ENCODE measurements around the gene WDHD1.
"Not testable (repeated sequence)": the region's sequence is repeated elsewhere in the genome, so short reads cannot be mapped to it uniquely, and the experiment has no call there.

The WDHD1 gene

DNA sequence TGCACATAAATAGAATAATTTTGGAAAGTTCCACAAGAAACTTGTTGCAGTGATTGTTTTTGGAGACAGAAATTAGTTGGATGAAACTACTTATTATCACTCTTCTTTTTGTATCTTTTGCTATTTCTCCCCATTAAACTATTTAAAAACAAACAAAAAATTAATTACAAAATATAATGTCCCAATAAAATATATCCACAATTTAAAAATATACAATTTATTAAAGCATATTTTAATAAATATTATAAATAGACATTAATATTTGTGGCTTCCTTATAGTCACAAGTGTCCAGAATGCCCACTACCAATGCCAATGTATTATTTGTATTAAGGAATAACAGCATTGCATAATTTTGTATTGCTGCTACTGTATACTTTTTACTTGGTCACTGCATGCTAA, 71.8 kb downstream of the WDHD1 start:
- in situ Hi-C loops (cut with MboI; ENCODE audit: low sequenced_read_pairs), result no loop called here

DNA sequence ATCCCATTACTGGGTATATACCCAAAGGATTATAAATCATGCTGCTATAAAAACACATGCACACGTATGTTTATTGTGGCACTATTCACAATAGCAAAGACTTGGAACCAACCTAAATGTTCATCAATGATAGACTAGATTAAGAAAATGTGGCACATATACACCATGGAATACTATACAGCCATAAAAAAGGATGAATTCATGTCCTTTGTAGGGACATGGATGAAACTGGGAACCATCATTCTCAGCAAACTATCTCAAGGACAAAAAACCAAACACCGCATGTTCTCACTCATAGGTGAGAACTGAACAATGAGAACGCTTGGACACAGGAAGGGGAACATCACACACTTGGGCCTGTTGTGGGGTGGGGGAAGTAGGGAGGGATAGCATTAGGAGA, 73.3 kb downstream of the WDHD1 start:
- in situ Hi-C loops (cut with MboI; ENCODE audit: low sequenced_read_pairs), result not testable (repeated sequence)

DNA sequence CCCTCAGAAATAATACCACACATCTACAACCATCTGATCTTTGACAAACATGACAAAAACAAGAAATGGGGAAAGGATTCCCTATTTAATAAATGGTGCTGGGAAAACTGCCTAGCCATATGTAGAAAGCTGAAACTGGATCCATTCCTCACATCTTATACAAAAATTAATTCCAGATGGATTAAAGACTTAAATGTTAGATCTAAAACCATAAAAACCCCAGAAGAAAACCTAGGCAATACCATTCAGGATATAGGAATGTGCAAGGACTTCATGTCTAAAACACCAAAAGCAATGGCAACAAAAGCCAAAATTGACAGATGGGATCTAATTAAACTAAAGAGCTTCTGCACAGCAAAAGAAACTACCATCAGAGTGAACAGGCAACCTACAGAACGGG, 74.1 kb downstream of the WDHD1 start:
- in situ Hi-C loops (cut with MboI; ENCODE audit: low sequenced_read_pairs), result not testable (repeated sequence)

DNA sequence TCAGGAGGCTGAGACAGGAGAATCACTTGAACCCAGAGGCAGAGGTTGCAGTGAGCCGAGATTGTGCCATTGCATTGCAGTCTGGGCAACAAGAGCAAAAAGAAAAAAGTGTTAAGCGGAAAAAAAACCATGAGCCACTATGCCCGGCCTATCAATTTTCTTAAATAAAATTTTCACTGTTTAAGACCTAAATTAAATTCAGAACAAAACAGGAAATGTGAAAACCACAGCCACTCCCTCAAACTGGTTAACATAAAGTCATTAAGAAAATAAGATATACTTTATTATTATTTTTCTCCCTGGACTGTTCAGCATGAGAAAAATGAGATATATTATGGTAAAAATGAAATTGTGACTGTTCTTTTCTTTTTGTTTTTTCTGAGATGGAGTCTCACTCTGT, 79.7 kb downstream of the WDHD1 start:
- in situ Hi-C loops (cut with MboI; ENCODE audit: low sequenced_read_pairs), result no loop called here

DNA sequence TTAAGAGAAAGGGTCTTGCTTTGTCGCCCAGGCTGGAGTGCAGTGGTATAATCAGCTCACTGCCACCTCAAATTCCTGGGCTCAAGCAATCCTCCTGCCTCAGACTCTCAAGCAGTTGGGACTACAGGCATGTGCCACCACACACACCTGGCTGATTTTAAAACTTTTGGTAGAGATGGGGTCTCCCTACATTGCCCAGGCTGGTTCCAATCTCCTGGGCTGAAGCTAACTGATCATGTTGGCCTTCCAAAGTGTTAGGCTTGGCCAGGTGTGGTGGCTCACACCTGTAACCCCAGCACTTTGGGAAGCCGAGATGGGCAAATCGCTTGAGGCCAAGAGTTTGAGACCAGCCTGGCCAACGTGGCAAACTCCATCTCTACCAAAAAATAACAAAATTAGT, 80.4 kb downstream of the WDHD1 start:
- in situ Hi-C loops (cut with MboI; ENCODE audit: low sequenced_read_pairs), result no loop called here

DNA sequence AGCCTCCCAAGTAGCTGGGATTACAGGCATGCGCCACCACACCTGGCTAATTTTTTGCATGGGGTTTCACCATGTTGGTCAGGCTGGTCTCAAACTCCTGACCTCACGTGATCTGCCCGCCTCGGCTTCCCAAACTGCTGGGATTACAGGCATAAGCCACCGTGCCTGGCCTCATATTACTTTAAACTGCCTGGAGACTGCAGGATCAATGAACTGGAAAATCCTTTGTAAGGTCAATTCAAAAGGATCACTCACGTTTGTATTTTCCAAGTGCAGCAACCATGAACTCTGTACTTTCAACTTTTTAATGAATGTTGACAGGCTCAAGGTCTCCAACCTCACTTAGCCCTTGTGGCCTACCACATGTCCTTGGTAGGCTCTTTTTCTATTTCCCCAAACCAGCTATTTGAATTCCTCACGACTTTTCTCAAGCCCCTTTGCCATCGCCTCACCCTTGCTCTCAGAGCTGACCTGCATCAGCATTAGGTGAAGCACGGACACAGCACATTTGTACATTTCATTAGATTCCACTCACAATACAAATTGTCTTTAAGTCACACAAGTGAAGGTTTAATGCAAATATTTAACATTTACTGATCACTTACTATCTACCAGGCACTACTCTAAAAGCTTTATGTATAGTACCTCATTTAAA, 82.0 kb downstream of the WDHD1 start:
- in situ Hi-C loops (cut with MboI; ENCODE audit: low sequenced_read_pairs), result no loop called here

DNA sequence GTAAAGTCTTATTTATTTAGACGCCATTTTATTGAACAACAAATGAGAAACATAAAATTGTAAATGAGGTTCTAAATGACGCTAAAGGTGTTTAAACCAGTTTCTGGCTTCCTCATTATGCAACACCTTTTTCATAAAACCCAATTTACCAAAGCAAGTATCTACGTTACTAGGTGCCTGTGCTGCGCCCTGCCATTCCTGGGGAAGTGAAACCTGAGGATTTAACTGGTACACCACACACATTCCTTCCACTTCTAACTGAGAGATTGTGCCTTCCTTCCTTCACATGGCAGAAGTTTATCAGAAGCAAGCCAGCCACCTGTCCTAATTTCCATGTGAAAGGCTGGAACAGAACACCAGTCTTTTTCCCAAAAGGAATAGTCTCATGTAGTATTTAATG, 84.0 kb downstream of the WDHD1 start:
- in situ Hi-C loops (cut with MboI; ENCODE audit: low sequenced_read_pairs), result no loop called here

DNA sequence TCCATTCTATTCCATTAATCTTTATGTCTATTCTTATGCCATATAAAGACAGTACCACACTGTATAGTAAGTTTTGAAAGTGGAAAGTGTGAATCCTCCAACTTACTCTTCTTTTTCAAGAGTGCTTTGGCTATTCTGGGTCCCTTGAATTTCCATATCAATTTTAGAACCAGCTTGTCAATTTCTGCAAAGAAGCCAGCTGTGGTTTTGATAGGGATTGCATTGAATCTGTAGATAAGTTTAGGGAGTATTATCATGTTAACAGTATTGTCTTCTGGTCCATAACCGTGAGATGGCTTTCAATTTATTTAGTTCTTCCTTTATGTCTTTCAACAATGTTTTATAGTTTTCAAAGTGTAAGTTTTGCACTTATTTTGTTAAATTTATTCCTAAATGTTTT, 90.1 kb downstream of the WDHD1 start:
- in situ Hi-C loops (cut with MboI; ENCODE audit: low sequenced_read_pairs), result no loop called here

DNA sequence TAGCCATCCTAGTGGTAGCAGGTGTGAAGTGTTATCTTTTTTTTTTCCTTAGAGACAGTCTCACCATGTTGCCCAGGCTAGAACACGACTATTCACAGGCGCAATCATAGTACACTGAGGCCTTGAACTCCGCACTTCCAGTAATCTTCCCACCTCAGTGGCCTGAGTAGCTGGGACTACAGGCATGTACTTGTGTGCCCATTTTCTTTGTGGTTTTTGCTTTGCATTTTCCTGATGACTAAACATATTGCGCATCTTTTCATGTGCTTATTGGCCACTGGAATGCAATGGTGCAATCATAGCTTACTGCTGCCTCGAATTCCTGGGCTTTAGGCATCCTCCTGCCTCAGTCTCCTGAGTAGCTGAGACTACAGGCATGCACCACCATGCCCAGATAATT, 90.9 kb downstream of the WDHD1 start:
- in situ Hi-C loops (cut with MboI; ENCODE audit: low sequenced_read_pairs), result no loop called here

DNA sequence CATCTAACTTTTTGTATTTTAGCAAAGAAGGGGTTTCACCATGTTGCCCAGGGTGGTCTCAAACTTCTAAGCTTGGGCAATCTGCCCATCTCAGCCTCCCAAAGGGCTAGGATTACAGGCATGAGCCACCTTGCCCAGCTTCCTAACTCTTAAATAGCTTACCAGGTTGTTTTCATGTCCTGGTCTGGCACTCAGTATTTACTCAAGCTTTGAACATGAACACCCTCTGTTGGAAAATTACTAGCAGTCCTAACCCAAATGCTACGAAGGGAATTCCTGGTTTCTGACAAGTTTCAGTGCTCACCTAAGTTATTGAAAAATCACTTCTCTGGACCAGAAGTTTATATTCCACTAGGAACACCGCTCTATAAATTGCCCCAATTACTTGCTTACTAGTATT, 91.8 kb downstream of the WDHD1 start:
- in situ Hi-C loops (cut with MboI; ENCODE audit: low sequenced_read_pairs), result no loop called here

DNA sequence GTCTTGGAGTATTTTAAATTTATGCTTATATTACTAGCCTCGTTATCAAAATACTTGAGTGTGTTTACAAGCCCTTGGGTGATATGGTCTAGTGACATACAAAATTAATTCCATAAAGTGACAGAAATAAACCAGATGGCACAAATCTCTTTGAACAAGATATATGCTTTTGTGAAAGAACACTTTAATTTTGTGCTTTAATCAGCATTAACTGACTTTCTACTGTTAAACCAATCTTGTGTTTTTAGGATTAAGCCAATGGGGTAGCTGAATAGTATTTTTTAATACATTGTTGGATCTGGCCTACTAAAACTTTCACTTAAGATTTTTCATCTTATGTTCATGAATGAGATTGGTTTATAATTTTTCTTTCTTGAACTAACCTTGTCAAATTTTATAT, 93.9 kb downstream of the WDHD1 start:
- in situ Hi-C loops (cut with MboI; ENCODE audit: low sequenced_read_pairs), result no loop called here

DNA sequence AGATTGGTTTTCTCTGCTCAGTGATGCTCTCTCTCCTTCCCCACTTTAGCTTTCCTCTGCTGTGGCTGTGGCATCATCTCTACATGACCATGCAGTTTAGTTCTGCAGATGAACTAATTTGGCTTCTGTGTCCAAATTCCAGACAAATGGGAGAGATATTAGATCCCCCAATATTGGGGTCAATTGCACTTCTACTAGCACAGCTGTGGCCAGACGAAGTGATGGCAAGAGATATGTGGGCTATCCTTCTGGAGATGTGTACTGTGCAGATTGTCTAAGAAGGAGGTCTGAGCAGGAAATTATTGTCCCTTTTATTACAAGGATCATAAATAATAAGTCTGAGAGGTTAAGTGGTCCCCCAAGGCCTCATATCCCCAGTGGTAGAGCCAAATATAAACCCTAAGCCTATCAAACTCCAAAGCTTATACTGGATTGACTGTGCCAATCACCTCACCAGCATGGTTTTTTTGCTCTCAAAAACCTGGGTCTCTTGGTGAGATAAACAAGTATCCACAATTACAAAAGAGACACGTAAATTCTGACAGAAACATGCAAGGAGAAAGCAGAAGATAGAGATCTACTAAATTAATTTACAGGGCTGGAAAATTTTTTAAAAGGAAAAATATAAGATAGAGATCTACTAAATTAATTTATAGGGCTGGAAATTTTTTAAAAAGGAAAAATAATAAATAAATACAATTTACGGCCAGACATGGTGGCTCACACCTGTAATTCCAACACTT, 95.1 kb downstream of the WDHD1 start:
- in situ Hi-C loops (cut with MboI; ENCODE audit: low sequenced_read_pairs), result no loop called here

DNA sequence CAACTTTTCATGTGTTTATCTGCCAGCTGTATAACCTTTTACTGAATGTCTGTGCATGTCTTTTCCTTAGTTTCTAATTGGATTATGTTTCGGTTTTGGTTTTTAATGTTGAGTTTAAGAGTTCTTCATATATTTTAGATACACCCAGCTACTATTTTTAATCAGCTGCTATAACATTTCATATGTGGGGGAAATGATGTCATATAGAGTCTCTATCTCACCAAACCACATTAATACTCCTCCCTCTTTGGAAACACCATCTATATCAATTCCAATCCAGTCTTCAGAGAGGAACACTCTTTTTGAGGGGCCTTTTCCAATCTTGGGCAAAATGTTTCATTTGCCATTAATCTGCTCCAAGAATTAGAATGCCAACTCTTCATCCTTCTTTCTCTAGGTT, 95.8 kb downstream of the WDHD1 start:
- in situ Hi-C loops (cut with MboI; ENCODE audit: low sequenced_read_pairs), result no loop called here

DNA sequence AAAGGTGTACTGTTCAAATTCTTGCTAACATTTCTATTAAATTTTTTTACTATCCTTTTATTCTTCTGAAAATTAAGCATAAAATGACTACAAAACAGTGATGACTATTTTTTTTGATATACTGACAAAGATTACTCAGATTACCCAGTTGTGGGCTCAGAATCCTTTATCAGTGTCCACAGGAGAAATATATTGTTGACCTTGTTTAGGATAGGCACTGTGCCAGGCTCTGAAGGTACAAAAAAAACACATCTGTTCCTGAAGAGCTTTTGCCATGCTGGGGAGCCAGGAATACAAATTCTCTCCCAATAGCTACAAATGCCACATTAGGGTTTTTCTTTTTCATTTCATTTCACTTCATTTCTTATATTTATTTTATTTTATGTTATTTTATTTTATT, 97.3 kb downstream of the WDHD1 start:
- in situ Hi-C loops (cut with MboI; ENCODE audit: low sequenced_read_pairs), result no loop called here

DNA sequence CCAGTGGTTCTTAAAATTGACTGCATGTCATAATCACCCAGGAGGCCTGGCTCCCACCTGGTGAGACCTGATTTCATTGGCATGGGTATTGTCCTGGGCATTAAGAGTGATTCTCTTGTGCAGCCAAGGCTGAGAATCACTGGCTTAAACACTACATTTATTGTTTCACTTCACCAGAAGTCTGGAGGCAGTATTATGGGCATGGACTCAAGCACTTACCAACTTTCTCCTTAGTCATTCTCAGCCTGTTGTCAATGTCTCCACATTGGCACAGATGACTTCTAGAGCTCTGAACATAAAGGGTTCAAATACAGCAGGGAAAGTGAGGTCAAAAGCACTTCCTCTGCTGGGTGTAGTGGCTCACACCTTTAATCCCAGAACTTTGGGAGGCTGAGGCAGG, 98.7 kb downstream of the WDHD1 start:
- in situ Hi-C loops (cut with MboI; ENCODE audit: low sequenced_read_pairs), result no loop called here

DNA sequence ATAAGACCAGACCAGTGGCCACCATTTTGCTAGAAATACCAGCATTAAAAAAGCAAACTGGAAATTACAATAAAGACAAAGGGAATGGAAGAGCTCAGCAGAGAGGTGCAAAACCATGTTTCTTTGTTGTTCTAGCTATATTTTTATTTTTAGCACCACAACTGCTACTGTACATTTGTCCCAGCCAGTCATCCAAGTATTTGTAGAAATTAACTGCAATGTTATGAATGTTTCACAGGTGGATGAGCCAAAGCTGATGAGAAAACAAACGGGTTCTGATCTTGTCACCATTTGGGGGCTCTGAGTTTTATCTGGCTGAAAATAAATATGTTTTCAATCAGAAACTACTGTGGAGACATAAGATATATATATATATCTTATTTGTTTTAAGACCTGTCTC, 99.3 kb downstream of the WDHD1 start:
- in situ Hi-C loops (cut with MboI; ENCODE audit: low sequenced_read_pairs), result no loop called here

DNA sequence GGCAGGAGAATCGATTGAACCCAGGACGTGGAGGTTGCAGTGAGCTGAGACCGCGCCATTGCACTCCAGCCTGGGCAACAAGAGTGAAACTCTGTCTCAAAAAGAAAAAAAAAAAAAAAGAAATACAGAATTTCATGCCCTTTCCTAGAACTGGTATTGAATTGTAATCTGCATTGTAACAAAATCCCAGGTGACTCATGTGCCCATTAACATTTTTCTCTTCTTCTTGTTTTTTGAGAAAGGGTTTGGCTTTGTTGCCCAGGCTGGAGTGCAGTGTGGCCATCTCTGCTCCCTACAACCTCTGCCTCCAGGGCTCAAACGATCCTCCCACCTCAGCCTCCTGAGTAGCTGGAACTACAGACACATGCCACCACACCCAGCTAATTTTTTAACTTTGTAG, 100.3 kb downstream of the WDHD1 start:
- in situ Hi-C loops (cut with MboI; ENCODE audit: low sequenced_read_pairs), result not testable (repeated sequence)

DNA sequence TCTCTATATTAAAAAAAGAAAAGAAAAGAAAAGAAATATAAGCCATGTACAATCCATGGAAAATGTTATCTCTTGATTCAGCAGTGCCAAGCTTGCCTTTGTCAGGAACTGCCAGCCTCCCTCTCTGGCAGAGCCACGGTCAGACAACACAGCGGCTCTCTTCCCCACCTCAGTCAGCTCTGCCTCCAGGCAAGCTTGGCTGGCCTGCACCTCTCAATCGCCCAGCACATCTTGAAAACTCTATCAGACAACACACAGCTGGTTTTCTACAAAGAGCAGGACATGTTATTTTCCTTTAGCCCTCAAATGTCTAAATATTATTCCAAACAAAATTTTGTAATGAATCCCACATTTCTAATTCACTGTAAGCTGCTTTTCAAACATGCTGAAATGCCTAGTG, 104.3 kb downstream of the WDHD1 start:
- in situ Hi-C loops (cut with MboI; ENCODE audit: low sequenced_read_pairs), result no loop called here

DNA sequence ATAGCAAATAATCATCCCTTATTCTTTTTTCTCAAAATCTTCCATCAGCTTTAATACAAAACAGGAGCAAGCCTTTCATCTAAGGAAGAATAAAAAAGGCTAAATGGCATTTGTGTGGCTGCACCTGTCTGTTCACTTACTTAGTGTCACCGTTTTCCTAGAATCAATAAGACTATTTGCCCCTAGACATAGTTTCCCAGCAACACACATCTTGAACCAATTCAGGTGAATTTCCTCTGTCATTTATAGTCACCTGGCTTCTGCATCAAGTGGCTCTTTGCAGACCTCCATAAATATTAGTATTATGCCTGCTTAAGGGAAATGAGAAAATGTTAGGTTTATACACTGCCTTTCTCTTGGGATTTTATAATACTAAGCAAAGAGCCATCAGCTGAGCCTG, 106.8 kb downstream of the WDHD1 start:
- in situ Hi-C loops (cut with MboI; ENCODE audit: low sequenced_read_pairs), result no loop called here

DNA sequence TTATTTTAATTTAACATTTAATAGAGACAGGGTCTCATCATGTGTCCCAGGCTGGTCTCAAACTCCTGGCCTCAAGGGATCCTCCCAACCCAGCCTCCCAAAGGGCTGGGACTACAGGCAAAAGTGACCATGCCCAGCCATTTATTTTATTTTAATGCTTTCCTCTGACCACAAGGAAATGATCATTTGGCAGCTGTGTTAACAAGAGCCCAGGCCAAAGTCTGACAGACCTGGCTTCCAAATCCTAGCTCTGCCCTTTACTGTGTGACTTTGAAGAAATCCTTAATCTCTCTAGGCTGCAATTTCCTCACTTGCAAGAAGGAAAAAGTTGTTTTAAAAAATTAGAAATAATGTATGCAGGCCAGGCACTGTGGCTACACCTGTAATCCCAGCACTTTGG, 107.6 kb downstream of the WDHD1 start:
- in situ Hi-C loops (cut with MboI; ENCODE audit: low sequenced_read_pairs), result no loop called here

DNA sequence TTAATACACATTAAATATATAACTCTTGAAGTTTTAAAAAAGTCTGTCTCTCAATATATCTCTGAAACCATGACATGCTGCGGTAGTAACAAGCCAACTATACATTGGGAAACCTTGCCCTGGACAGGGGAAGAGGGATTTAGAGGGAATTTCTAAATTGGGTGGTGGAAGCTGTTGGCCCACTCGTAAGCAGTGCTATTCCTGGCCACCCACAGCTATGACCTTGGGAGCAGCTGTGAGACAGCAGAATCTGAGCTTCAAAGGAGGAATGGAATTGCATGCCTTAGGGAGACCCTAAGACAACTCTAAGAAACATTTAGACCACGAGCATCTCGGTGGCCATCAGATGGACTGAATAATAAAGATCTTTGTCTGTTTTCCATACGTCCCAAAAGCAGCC, 108.5 kb downstream of the WDHD1 start:
- in situ Hi-C loops (cut with MboI; ENCODE audit: low sequenced_read_pairs), result no loop called here

DNA sequence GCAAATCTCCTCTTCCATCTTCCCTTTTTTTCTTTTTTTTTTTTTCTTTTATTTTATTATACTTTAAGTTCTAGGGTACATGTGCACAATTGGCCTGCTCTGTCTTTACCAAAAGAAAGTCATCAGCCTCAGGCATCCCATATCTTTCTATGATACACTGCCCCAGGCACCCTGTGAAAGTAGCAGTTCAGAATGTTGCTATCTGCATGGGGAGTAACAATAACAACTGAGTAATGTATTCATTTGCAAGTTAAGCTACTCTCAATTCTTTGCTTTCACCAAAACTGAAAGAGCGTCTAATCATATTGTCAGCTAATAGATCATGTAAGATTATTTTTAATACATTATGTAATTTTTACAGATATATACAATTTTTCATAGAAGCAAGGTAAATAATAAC, 110.8 kb downstream of the WDHD1 start:
- in situ Hi-C loops (cut with MboI; ENCODE audit: low sequenced_read_pairs), result no loop called here

All from HL-60/S4 treated with retinoic acid at 250 ng/mL for 4 days and 3 days (cell line).